AG04449 (cell line): ENCODE results near the gene COL9A1.
"Not testable (repeated sequence)": the region's sequence is repeated elsewhere in the genome, so short reads cannot be mapped to it uniquely, and the experiment has no call there.

Experiments used
- CTCF ChIA-PET: fragments of 350-600 bp; formaldehyde crosslinking; extraction: SDS; loops from one replicate; lab custom pipeline; 2021; ENCODE audit warnings: antibody characterized with exemption; lab: Yijun Ruan, JAX
- POLR2A ChIA-PET: fragments of 400-600, 350-600 bp; formaldehyde crosslinking; extraction: SDS; loops from one replicate; lab custom pipeline; 2020; ENCODE audit warnings: antibody characterized with exemption, inconsistent platforms; lab: Yijun Ruan, JAX
- DNase-seq: peaks from one replicate; pipeline ENCODE4 v3.0.0-alpha.2; 2010; ENCODE audit warnings: low read depth, low spot score
- H3K4me3 ChIP-seq: 2 replicates; pipeline ENCODE4 v1.5.1; 2011; ENCODE audit warnings: low read depth, mild to moderate bottlenecking, control low read depth, low read length
- TF ChIP-seq, protein P1 (sequence below): IDR thresholded peaks from one replicate; pipeline ENCODE4 v1.5.1; 2011; ENCODE audit warnings: mild to moderate bottlenecking, moderate library complexity, low read length, control low read depth, inconsistent platforms; ENCODE audit not compliant: insufficient read depth; ENCODE audit errors: missing control alignments

The COL9A1 gene

DNA sequence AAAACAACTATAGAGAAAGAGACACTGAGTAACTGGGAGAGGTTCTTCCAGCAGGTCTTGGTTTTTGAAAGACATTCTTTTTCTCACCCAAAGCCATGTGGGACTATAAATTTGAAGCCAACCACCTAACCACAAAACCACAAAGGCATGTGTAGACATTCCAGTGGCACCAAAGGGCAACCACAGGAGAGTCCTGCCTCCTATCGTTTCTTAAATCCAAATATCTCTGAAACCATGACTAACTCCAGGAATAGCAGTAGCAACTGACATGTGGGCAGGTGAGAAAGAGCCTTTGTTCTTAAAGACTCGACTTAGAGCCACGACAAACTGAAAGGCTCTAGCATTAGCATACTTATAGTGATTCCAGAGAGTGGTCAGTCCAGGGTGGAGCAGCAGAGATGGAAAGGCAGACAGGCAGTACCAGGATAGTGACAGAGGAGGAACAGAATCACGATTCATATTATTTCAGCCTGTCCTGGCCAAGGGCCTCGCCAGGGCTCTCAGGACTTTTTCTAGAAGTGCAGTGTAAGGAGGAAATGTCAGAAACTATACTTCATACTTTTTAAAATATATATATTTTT lies 9.4 kb upstream of the COL9A1 start:
- peak; percentile 33 for DNase-seq
- TF ChIP-seq, protein P1, sequence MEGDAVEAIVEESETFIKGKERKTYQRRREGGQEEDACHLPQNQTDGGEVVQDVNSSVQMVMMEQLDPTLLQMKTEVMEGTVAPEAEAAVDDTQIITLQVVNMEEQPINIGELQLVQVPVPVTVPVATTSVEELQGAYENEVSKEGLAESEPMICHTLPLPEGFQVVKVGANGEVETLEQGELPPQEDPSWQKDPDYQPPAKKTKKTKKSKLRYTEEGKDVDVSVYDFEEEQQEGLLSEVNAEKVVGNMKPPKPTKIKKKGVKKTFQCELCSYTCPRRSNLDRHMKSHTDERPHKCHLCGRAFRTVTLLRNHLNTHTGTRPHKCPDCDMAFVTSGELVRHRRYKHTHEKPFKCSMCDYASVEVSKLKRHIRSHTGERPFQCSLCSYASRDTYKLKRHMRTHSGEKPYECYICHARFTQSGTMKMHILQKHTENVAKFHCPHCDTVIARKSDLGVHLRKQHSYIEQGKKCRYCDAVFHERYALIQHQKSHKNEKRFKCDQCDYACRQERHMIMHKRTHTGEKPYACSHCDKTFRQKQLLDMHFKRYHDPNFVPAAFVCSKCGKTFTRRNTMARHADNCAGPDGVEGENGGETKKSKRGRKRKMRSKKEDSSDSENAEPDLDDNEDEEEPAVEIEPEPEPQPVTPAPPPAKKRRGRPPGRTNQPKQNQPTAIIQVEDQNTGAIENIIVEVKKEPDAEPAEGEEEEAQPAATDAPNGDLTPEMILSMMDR = no peak
- CTCF ChIA-PET = interaction anchor here (7.9 kb wide), 1 partner anchor 58 kb away, joined by 99 read pairs; no protein-coding TSS in a partner anchor
- H3K4me3 ChIP-seq = no peak overlapping the region
- POLR2A ChIA-PET = no interaction called here

DNA sequence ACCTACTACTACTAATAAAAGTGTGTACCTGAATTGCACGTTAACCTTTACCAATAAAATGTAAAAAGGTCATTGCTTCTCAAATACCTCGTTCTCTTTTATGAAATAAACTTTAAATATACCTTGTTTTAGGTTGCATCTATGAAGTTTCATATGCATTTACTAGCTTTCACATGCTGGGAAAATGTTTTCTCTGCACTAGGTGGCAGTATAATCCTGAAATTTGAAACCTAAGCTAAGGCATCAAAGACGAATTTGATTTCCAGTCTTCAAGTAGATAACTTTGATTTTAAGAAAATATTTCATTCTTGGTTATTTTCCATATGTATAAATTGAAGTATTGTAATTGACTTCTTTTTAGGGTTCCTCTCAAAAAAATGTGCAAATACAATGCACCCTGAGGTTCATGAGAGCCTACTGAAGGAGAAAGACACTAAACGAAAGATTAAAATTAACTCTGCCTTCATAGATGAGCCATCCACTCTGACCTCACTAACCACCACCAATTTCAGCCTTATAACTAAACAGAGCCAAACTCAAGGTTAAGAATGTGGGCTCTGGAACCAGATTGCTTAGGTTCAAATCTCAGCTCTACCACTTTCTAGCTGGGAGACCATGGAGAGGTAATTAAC lies 7.3 kb upstream of the COL9A1 start:
- no peak overlapping the region for H3K4me3 ChIP-seq
- TF ChIP-seq, protein P1 = peak; percentile 37
- POLR2A ChIA-PET = interaction anchor here (0.5 kb wide), 1 partner anchor 224 kb away, joined by 4 read pairs; no protein-coding TSS in a partner anchor
- CTCF ChIA-PET = interaction anchor here (0.9 to 7.9 kb wide), 15 partner anchors 12 to 703 kb away, joined by 3 to 99 read pairs (median 4); no protein-coding TSS in a partner anchor
- no peak for DNase-seq

DNA sequence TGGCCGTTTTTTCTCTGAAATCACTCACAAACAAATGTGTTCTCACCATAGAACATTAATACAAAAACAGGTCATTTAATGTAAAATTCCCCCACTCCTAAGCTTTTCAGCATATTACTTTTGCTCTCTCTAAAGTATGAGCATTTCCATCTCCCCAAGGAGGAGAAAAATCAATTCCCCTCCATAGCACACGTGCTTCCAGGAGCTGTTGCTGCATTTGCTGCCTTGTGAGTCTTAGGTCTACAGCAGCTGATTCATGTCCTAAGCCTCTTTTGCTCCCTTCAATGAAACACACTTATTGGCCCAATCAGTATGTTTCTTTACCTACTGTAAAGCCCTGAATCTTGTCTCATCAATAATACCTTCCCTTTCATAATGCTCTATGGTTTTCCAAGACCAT lies 6.4 kb upstream of the COL9A1 start:
- DNase-seq = no peak
- no peak overlapping the region for H3K4me3 ChIP-seq
- CTCF ChIA-PET = interaction anchor here (0.7 to 7.9 kb wide), 17 partner anchors 11 to 703 kb away, joined by 3 to 99 read pairs (median 3); no protein-coding TSS in a partner anchor
- POLR2A ChIA-PET = no interaction called here
- TF ChIP-seq, protein P1 = no peak

DNA sequence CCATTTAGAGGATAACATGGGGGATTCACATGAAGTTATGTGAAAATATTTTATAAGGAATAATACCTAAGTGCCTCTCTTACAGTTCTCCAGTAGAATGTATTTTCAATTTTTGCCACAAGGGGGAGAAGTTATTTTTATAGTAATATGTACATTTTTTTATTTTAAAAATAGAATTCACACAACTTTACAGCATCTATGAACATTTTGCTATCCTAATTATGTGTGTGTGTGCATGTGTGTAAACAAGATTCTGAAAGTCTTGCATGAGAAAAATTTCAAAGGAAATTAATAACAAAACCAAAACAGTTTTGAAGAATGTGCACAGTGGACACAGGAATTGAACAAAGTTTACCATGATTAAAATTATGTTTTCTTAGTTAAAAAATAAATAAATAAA lies 5.3 kb upstream of the COL9A1 start:
- POLR2A ChIA-PET, H3K4me3 ChIP-seq: not testable (repeated sequence)
- CTCF ChIA-PET = interaction anchor here (0.9 to 7.9 kb wide), 6 partner anchors 10 to 705 kb away, joined by 3 to 99 read pairs (median 16); no protein-coding TSS in a partner anchor

DNA sequence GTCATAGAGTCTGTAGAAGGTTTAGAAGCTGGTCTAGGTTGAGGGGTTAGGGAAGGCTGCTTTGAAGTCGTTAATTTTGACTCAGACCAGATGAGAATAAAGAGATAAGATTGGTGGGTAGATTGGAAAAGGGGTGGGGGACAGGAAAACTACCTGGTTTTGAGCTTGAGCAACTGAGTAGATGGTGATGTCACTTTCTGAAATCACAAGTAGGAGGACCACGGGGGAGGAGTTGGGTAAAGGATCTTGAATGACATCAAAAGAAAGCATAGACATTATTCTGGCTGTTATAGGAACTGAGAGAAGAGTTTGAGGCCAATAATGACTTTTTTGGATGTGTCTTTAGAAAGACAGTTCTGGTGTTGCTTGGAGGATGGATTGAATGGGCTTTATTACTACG lies 4.1 kb upstream of the COL9A1 start:
- ChIA-PET CTCF (interaction anchor here (1.1 to 7.9 kb wide), 3 partner anchors 10 to 63 kb away, joined by 3 to 99 read pairs (median 5); no protein-coding TSS in a partner anchor), POLR2A (no interaction called here)
- TF ChIP-seq, protein P1 = no peak
- DNase-seq = no peak
- no peak overlapping the region for H3K4me3 ChIP-seq

More for the DNA sequence above, 5.3 kb upstream of the COL9A1 start:
- not testable (repeated sequence) for DNase-seq

DNA sequence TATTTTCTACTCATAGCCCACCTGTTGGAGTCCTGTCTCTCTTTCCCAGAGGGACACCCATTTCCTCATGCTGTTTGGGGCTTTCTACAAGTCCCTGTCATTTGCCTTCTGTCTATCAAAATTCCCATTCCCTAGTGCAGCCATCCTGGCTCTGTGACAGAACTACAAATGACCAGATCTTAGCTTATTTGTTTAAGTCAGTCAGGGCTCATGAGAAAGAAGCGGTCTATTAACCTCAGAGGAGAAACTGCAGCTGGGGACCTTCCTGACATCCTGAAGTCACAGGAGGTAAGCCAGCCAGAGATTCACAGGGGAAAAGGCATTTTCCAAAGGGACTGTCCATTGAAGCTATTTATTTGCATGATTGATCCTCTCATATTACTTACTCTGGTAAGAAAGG lies 1.7 kb upstream of the COL9A1 start:
- TF ChIP-seq, protein P1 = no peak
- DNase-seq = no peak
- ChIA-PET POLR2A (no interaction called here), CTCF (interaction anchor here (1.2 to 7.9 kb wide), 2 partner anchors 66 to 651 kb away, joined by 5 to 99 read pairs; no protein-coding TSS in a partner anchor)
- no peak overlapping the region for H3K4me3 ChIP-seq
